HepG2 (cell line): Measurements from ENCODE around the gene LRIG1. TPM values are rescaled to one million over a fixed set of nuclear protein-coding genes. Genes with fewer than 3 reads are reported as not detected.

ENCODE experiments used
- ATAC-seq: fragments of 200-7000 bp; cut with Tn5 transposase; 3 replicates; pipeline ENCODE4 v1.9.1; 2020; ENCODE audit warnings: mild to moderate bottlenecking, moderate library complexity
- BruUV-seq: library from RNA; stranded (reverse); fragments of 400-500 nt; replicated peaks from 2 replicates; lab custom pipeline; 2021; lab: Mats Ljungman, UMichigan
- CTCF ChIA-PET: fragments of 300-600 bp; formaldehyde crosslinking; extraction: SDS; loops from one replicate; lab custom pipeline; 2021; ENCODE audit warnings: low total read pairs, inconsistent platforms, low intra/inter-chr PET ratio; lab: Yijun Ruan, JAX
- POLR2A ChIA-PET: fragments of 350-600 bp; sonication (Branson Sonifier 250); formaldehyde crosslinking; loops from one replicate; lab custom pipeline; 2020; ENCODE audit warnings: antibody characterized with exemption, inconsistent platforms; lab: Yijun Ruan, JAX
- DNase-seq: peaks from one replicate; pipeline ENCODE4 v3.0.0-alpha.2; 2015; ENCODE audit warnings: low spot score
- FAIRE-seq: peaks from 3 replicates; lab custom pipeline; 2011; peaks lifted over from hg19 to GRCh38; lab: Jason Lieb, UNC
- H2AFZ ChIP-seq: one replicate; pipeline ENCODE4 v1.6.1; 2011; ENCODE audit warnings: low read length, inconsistent platforms
- H3K27ac ChIP-seq: fragments of 300-600 bp; 3 replicates; pipeline ENCODE4 v1.8.0; 2011; ENCODE audit warnings: mixed run types, mild to moderate bottlenecking, mixed read lengths, low read length, inconsistent platforms; ENCODE audit not compliant: insufficient read depth; ENCODE audit errors: extremely low read length
- H3K27me3 ChIP-seq, 2 experiments: fragments of 200-600 bp in 1 of 2; 2 replicates in 1 of 2; 3 replicates in 1 of 2; pipeline versions ENCODE4 v1.6.0 to v1.8.0; 2011; ENCODE audit warnings: low read length in 2 of 2, mild to moderate bottlenecking in 2 of 2, moderate library complexity in 2 of 2, inconsistent platforms in 1 of 2; ENCODE audit not compliant: insufficient read depth in 2 of 2, control insufficient read depth in 1 of 2
- H3K36me3 ChIP-seq, 2 experiments: fragments of 200-600 bp in 1 of 2; replicated peaks in 1 of 2; 2 replicates in 1 of 2; 3 replicates in 1 of 2; pipeline versions ENCODE4 v1.5.1 to v1.8.0; 2011; ENCODE audit warnings: low read length in 2 of 2, inconsistent platforms in 1 of 2; ENCODE audit not compliant: insufficient read depth in 2 of 2, control insufficient read depth in 1 of 2
- H3K4me1 ChIP-seq: 2 replicates; pipeline ENCODE4 v1.5.1; 2012; ENCODE audit warnings: low read length, inconsistent platforms; ENCODE audit not compliant: insufficient read depth
- H3K4me2 ChIP-seq: 2 replicates; pipeline ENCODE4 v1.6.0; 2011; ENCODE audit warnings: low read depth, low read length, inconsistent platforms
- H3K4me3 ChIP-seq, 3 experiments: fragments of 200-600 bp in 1 of 3; sonication (generic), shearing (Covaris generic) in 1 of 3; replicated peaks in 1 of 3; 2 replicates each; pipeline ENCODE4 v1.5.1; 2011 to 2016; ENCODE audit warnings: low read length in 3 of 3, inconsistent platforms in 2 of 3, low read depth in 2 of 3, mild to moderate bottlenecking in 2 of 3, control low read depth in 1 of 3, mixed read lengths in 1 of 3; ENCODE audit not compliant: insufficient read depth in 1 of 3
- H3K79me2 ChIP-seq: one replicate; pipeline ENCODE4 v1.6.1; 2011; ENCODE audit warnings: low read length, inconsistent platforms; ENCODE audit not compliant: insufficient read depth
- H3K9ac ChIP-seq: 2 replicates; pipeline ENCODE4 v1.6.0; 2011; ENCODE audit warnings: mild to moderate bottlenecking, low read depth, low read length, inconsistent platforms; ENCODE audit not compliant: insufficient read depth
- H3K9me3 ChIP-seq: 2 replicates; pipeline ENCODE4 v1.5.1; 2012; ENCODE audit warnings: mild to moderate bottlenecking, low read length
- H4K20me1 ChIP-seq: 2 replicates; pipeline ENCODE4 v1.6.0; 2011; ENCODE audit warnings: inconsistent platforms, mild to moderate bottlenecking, low read length, moderate library complexity; ENCODE audit not compliant: insufficient read depth
- AGO2 ChIP-seq: fragments of 200-400 bp; formaldehyde crosslinking; optimal IDR thresholded peaks from 2 replicates; pipeline ENCODE3; 2017; ENCODE audit warnings: mild to moderate bottlenecking, low read depth, low read length, moderate library complexity
- CREB1 ChIP-seq, 2 experiments: fragments of 450-650 bp in 1 of 2; IDR thresholded peaks; 2 replicates each; pipeline ENCODE4 v1.6.1; 2016 to 2017; ENCODE audit warnings: control low read depth in 1 of 2, mild to moderate bottlenecking in 1 of 2, missing compliant biosample characterization in 1 of 2, missing genetic modification characterization in 1 of 2
- NFATC3 ChIP-seq: sonication (generic); formaldehyde crosslinking; IDR thresholded peaks from 2 replicates; pipeline ENCODE4 v1.5.1; 2020; ENCODE audit warnings: mild to moderate bottlenecking, missing genetic modification reagents
- POGZ ChIP-seq: sonication (generic); formaldehyde crosslinking; IDR thresholded peaks from 2 replicates; pipeline ENCODE4 v1.4.0; 2020; ENCODE audit warnings: mild to moderate bottlenecking, missing genetic modification reagents
- TAF15 ChIP-seq: fragments of 200-400 bp; formaldehyde crosslinking; IDR thresholded peaks from one replicate; pipeline ENCODE4 v1.6.1; 2018; ENCODE audit warnings: mild to moderate bottlenecking, low read depth, low read length; ENCODE audit not compliant: poor library complexity, severe bottlenecking
- ZBTB20 ChIP-seq: sonication (generic); formaldehyde crosslinking; IDR thresholded peaks from 2 replicates; pipeline ENCODE4 v1.8.1; 2023; ENCODE audit warnings: missing genetic modification reagents, low read depth, mild to moderate bottlenecking, borderline replicate concordance
- ZFY ChIP-seq: sonication (generic); formaldehyde crosslinking; IDR thresholded peaks from 2 replicates; pipeline ENCODE4 v1.4.0; 2020; ENCODE audit warnings: missing genetic modification reagents
- ZNF232 ChIP-seq: sonication (generic); formaldehyde crosslinking; IDR thresholded peaks from 2 replicates; pipeline ENCODE4 v1.4.0; 2020; ENCODE audit warnings: missing genetic modification reagents, borderline replicate concordance
- ZNF335 ChIP-seq: sonication (generic); formaldehyde crosslinking; IDR thresholded peaks from 2 replicates; pipeline ENCODE4 v1.4.0; 2020; ENCODE audit warnings: missing genetic modification reagents
- ZNF549 ChIP-seq: sonication (generic); formaldehyde crosslinking; IDR thresholded peaks from 2 replicates; pipeline ENCODE4 v1.5.0; 2020; ENCODE audit warnings: missing genetic modification reagents
- ZNF567 ChIP-seq: sonication (generic); formaldehyde crosslinking; IDR thresholded peaks from 2 replicates; pipeline ENCODE4 v1.8.1; 2023; ENCODE audit warnings: mild to moderate bottlenecking, missing genetic modification reagents, borderline replicate concordance
- ZNF737 ChIP-seq: sonication (generic); formaldehyde crosslinking; IDR thresholded peaks from 2 replicates; pipeline ENCODE4 v1.5.0; 2020; ENCODE audit warnings: missing genetic modification reagents, mild to moderate bottlenecking, borderline replicate concordance
- ZNF770 ChIP-seq: sonication (generic); formaldehyde crosslinking; IDR thresholded peaks from 2 replicates; pipeline ENCODE4 v1.5.0; 2020; ENCODE audit warnings: mild to moderate bottlenecking, missing genetic modification reagents
- ZSCAN22 ChIP-seq: sonication (generic); formaldehyde crosslinking; IDR thresholded peaks from 2 replicates; pipeline ENCODE4 v1.4.0; 2020; ENCODE audit warnings: mild to moderate bottlenecking, missing genetic modification reagents
- ZSCAN31 ChIP-seq: sonication (generic); formaldehyde crosslinking; IDR thresholded peaks from 2 replicates; pipeline ENCODE4 v1.5.0; 2020; ENCODE audit warnings: low read depth, mild to moderate bottlenecking, missing genetic modification reagents
- WGBS: methylation state at CpG from one replicate; pipeline ENCODE4 v1.1.6; 2017; ENCODE audit warnings: low lambda C conversion rate; 5-methylcytosine and 5-hydroxymethylcytosine counted together
- in situ Hi-C: cut with HindIII; loops from 2 replicates; pipeline ENCODE4 v1.10.0; 2017; ENCODE audit warnings: low pct_unique_long_range_greater_than_20kb; ENCODE audit not compliant: extremely low pct_ligation_motif_present
- intact Hi-C: fragments of 100-400 bp; cut with micrococcal nuclease; formaldehyde crosslinking; loops from one replicate; pipeline ENCODE4 v1.10.0; 2022; ENCODE audit not compliant: unreplicated experiment
- polyA plus RNA-seq, 8 experiments: library from polyadenylated mRNA; depleted of rRNA in 3 of 8; stranded (reverse) in 7 of 8; unstranded in 1 of 8; fragments of >200 nt; fragmentation: Illumina TruSeq in 4 of 8; extraction: Trizol in 4 of 8; gene quantifications; 2 replicates each; pipeline versions ENCODE4 v1.2.1 to v1.2.3, GENCODE V29; 2011 to 2016; ENCODE audit warnings: low read depth in 4 of 8, missing spikeins in 1 of 8, mixed read lengths in 1 of 8; ENCODE audit not compliant: insufficient read depth in 1 of 8
- total RNA-seq, 5 experiments: library from RNA; depleted of rRNA; stranded (reverse); fragments of >200 nt; fragmentation: Illumina TruSeq; extraction: Trizol; gene quantifications; 2 replicates each; pipeline ENCODE4 v1.2.3, GENCODE V29; 2016; ENCODE audit warnings: low read depth in 1 of 5
- TF ChIP-seq, protein P1 (sequence below): IDR thresholded peaks from 2 replicates; pipeline ENCODE4 v1.6.1; 2012; ENCODE audit warnings: low read depth, low read length, improper control_type of control experiment
- TF ChIP-seq, protein P2 (sequence below): sonication (generic); formaldehyde crosslinking; IDR thresholded peaks from 2 replicates; pipeline ENCODE4 v1.4.0; 2020; ENCODE audit warnings: missing genetic modification reagents

The LRIG1 gene
- total and polyA plus RNA-seq, 2 of the 13 experiments (the other 11 are each of a cell fraction or from before 2014, with no cell fraction given), result 17.8 to 24.8 TPM

GRCh38 chr3:66482018-66482404, 18.8 kb downstream of the LRIG1 start (continued):
- TF ChIP-seq, protein P1, sequence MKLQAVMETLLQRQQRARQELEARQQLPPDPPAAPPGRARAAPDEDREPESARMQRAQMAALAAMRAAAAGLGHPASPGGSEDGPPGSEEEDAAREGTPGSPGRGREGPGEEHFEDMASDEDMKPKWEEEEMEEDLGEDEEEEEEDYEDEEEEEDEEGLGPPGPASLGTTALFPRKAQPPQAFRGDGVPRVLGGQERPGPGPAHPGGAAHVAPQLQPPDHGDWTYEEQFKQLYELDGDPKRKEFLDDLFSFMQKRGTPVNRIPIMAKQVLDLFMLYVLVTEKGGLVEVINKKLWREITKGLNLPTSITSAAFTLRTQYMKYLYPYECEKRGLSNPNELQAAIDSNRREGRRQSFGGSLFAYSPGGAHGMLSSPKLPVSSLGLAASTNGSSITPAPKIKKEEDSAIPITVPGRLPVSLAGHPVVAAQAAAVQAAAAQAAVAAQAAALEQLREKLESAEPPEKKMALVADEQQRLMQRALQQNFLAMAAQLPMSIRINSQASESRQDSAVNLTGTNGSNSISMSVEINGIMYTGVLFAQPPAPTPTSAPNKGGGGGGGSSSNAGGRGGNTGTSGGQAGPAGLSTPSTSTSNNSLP, result no peak
- TF ChIP-seq, protein P2, sequence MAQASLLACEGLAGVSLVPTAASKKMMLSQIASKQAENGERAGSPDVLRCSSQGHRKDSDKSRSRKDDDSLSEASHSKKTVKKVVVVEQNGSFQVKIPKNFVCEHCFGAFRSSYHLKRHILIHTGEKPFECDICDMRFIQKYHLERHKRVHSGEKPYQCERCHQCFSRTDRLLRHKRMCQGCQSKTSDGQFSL (CRISPR knock-in tag), result no peak
- TF ChIP-seq TAF15, result no peak

GRCh38 chr3:66481071-66482017, 19.5 kb downstream of the LRIG1 start:
- 2% methylated on average over 12 of the region's 13 CpGs for WGBS
- in situ Hi-C loops (no loop called here), intact Hi-C loops (loop anchor here (1.0 to 5.0 kb wide), 3 partner anchors 14 to 74 kb away; no protein-coding TSS in a partner anchor)
- Histone ChIP-seq H3K9ac (peak overlapping the region; percentile 79), H3K79me2 (peaks cover 87% of the 10 kb centered on the region), H3K36me3 (no peaks in the 10 kb centered on the region), H3K27me3 (no peaks in the 10 kb centered on the region), H3K9me3 (no peaks in the 10 kb centered on the region), H3K4me1 (peaks cover 97% of the 10 kb centered on the region), H3K27ac (peak overlapping the region; percentile 99), H2AFZ (no peak overlapping the region), H4K20me1 (no peaks in the 10 kb centered on the region), H3K4me3 (peak overlapping the region; percentile 4 to 61 (median 36); a peak in 4 of 6 replicates), H3K4me2 (peak overlapping the region; percentile 89)
- BruUV-seq, result TSS peak; percentile 64
- DNase-seq (peak; percentile 99), ATAC-seq (peak; percentile 91), FAIRE-seq (peak; percentile 97)
- POLR2A ChIA-PET, result interaction anchor here (0.6 to 7.6 kb wide), 14 partner anchors 10 to 328 kb away, joined by 3 to 115 read pairs (median 4); partner anchors contain the start of gene LRIG1
- CTCF ChIA-PET, result no interaction called here
- TF ChIP-seq ZNF770 (0 out of 2 replicates have a peak, but pooled peaks have one; percentile 21), ZBTB20 (CRISPR knock-in tag) (peak; percentile 93; the same call in 1 of the 2 replicates), ZFY (CRISPR knock-in tag) (peak; percentile 62), ZNF232 (CRISPR knock-in tag) (peak; percentile 42; the same call in 1 of the 2 replicates), ZNF567 (no peak), POGZ (CRISPR knock-in tag) (peak; percentile 69; the same call in 1 of the 2 replicates), ZSCAN22 (no peak; the same call in 1 of the 2 replicates), ZSCAN31 (CRISPR knock-in tag) (peak; percentile 81), ZNF549 (peak; percentile 69; the same call in 1 of the 2 replicates), NFATC3 (no peak), ZNF737 (CRISPR knock-in tag) (no peak), AGO2 (no peak), CREB1 (IDR thresholded peaks at IDR 0.05) (0 out of 2 replicates have a peak, but pooled peaks have one; percentile 19), CREB1 (CRISPR knock-in tag; IDR thresholded peaks at IDR 0.05) (peak; percentile 82), ZNF335 (CRISPR knock-in tag) (no peak; the same call in 1 of the 2 replicates)
